ENCODE measurements around the gene ARGFX. TPM values are rescaled to one million over a fixed set of nuclear protein-coding genes. Genes with fewer than 3 reads are reported as not detected.

The ARGFX gene
- total RNA-seq (2022) (not detected in 2 replicates), Bru-seq, nascent RNA (not detected), BruChase-seq, experiment 1, labeled RNA remaining after a 6-hour chase (not detected), BruChase-seq, experiment 2, labeled RNA remaining after a 2-hour chase (percentile 6 among the genes with signal in this experiment)
- long read RNA-seq: 0 reads

DNA sequence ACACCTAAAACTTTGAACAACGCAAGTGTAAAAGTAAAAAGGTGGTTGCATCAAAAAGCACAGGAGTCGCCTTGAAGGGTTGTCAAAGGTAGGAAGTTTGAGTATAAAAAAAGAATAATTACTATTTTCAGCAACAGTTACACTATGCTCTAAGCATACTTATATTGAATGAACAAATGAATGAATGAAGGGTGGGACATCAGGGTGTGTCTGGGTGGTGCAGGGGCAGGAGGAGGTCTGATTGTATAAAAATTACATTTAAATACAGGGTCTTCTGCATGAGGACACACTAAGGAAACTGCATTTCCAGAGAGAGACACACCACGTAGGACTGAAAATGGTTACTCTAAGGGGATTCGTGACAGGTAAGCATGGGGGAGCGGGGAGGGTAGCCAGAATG, at the start of gene ARGFX:
Gene ARGFX, plus strand, starts transcription at position 301 of the 400 bp plus-strand sequence. CDS start 2,765 bp downstream, outside the sequence.
- no peaks in the 10 kb centered on the region for H3K27me3 Mint-ChIP-seq (ENCODE audit: insufficient read depth, unreplicated experiment)
- H3K27ac Mint-ChIP-seq (ENCODE audit: low read depth, unreplicated experiment): no peak within 1 kb of the TSS
- ChIA-PET CTCF (interaction anchor here (0.5 kb wide), 1 partner anchor 22 kb away, joined by 3 read pairs; no protein-coding TSS in a partner anchor), POLR2A (no interaction called here)
- H3K36me3 Mint-ChIP-seq (ENCODE audit: insufficient read depth, unreplicated experiment): peaks cover 5% of the 10 kb centered on the region
- intact Hi-C loops (cut with micrococcal nuclease): no loop called here
- no TSS peak for BruUV-seq (replicated peaks)
- no peak for DNase-seq (ENCODE audit: unreplicated experiment)
- TF ChIP-seq, protein P1, sequence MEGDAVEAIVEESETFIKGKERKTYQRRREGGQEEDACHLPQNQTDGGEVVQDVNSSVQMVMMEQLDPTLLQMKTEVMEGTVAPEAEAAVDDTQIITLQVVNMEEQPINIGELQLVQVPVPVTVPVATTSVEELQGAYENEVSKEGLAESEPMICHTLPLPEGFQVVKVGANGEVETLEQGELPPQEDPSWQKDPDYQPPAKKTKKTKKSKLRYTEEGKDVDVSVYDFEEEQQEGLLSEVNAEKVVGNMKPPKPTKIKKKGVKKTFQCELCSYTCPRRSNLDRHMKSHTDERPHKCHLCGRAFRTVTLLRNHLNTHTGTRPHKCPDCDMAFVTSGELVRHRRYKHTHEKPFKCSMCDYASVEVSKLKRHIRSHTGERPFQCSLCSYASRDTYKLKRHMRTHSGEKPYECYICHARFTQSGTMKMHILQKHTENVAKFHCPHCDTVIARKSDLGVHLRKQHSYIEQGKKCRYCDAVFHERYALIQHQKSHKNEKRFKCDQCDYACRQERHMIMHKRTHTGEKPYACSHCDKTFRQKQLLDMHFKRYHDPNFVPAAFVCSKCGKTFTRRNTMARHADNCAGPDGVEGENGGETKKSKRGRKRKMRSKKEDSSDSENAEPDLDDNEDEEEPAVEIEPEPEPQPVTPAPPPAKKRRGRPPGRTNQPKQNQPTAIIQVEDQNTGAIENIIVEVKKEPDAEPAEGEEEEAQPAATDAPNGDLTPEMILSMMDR (IDR thresholded peaks at IDR 0.05; ENCODE audit: unreplicated experiment): no peak
- no peaks in the 10 kb centered on the region for H3K9me3 Mint-ChIP-seq (ENCODE audit: unreplicated experiment)
- no peak within 1 kb of the TSS for H3K4me3 Mint-ChIP-seq (ENCODE audit: unreplicated experiment)
- H3K4me1 Mint-ChIP-seq (ENCODE audit: insufficient read depth, unreplicated experiment): peaks cover 5% of the 10 kb centered on the region

DNA sequence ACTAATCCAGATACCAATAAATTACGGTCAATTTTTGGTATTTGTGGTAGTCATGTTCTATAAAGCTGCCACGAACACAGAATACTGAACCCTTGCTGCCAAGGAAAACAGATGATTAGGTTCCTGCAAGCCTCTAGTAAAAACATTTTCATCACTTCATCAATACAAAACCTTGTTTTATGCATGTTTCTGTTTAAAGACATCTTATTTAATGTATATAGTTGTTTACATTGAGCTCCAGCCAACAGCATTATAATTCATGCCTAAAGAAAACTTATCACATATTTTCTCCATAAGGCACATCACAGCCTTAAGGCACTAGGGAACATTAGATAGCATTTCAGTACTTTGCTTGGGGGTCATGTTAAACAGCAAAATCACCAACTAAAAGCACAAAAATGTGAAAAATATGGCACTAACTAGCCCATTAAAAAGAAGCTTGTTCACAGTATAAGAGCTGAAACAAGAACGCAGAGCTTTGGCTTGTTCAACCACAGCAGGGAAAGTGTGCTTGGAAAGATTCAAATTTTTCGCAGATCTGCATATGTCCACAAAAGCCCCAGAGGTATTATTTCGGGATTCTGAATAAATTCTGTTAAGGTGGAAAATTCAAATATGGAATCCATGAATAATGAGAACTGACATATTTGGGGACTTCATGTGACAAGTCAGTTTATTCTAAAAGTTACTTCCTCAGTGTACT, 49.6 kb upstream of the ARGFX start:
- Mint-ChIP-seq H3K4me1 (ENCODE audit: insufficient read depth, unreplicated experiment) (no peaks in the 10 kb centered on the region), H3K9me3 (ENCODE audit: unreplicated experiment) (peaks cover 8% of the 10 kb centered on the region), H3K36me3 (ENCODE audit: insufficient read depth, unreplicated experiment) (peaks cover 14% of the 10 kb centered on the region), H3K27me3 (ENCODE audit: insufficient read depth, unreplicated experiment) (no peaks in the 10 kb centered on the region), H3K27ac (ENCODE audit: low read depth, unreplicated experiment) (peak overlapping the region; percentile 68), H3K4me3 (ENCODE audit: unreplicated experiment) (no peak overlapping the region)
- ChIA-PET CTCF (interaction anchor here (1.0 kb wide), 1 partner anchor 11 kb away, joined by 5 read pairs; no protein-coding TSS in a partner anchor), POLR2A (interaction anchor here (0.8 kb wide), 1 partner anchor 10 kb away, joined by 3 read pairs; no protein-coding TSS in a partner anchor)
- intact Hi-C loops (cut with micrococcal nuclease): no loop called here
- TF ChIP-seq, protein P1 (IDR thresholded peaks at IDR 0.05; ENCODE audit: unreplicated experiment): no peak
- DNase-seq (ENCODE audit: unreplicated experiment): no peak
- BruUV-seq (replicated peaks): no TSS peak

DNA sequence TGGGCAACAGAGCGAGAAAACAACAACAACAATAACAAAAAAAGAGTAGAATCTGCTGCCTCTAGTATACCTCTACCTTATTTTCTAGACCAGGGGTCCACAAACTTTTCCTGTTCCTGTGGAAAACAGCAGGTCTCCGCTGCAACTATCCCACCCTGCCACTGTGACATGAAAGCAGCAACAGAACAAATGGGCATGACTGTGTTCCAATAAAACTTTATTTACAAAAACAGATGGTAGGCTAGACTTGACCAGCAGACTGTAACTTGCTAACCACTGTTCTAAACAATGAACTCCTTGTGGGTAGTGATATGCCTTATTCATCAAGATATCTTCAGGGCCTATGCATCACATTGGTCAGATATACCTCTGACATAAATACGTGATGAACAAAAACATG, 47.2 kb upstream of the ARGFX start:
- no peak for DNase-seq (ENCODE audit: unreplicated experiment)
- Mint-ChIP-seq H3K4me1 (ENCODE audit: insufficient read depth, unreplicated experiment) (no peaks in the 10 kb centered on the region), H3K27ac (ENCODE audit: low read depth, unreplicated experiment) (no peak overlapping the region), H3K9me3 (ENCODE audit: unreplicated experiment) (peaks cover 7% of the 10 kb centered on the region), H3K4me3 (ENCODE audit: unreplicated experiment) (no peak overlapping the region), H3K27me3 (ENCODE audit: insufficient read depth, unreplicated experiment) (no peaks in the 10 kb centered on the region), H3K36me3 (ENCODE audit: insufficient read depth, unreplicated experiment) (peaks cover 14% of the 10 kb centered on the region)
- POLR2A ChIA-PET: no interaction called here
- TF ChIP-seq, protein P1 (IDR thresholded peaks at IDR 0.05; ENCODE audit: unreplicated experiment): no peak
- intact Hi-C loops (cut with micrococcal nuclease): no loop called here
- CTCF ChIA-PET: no interaction called here
- no TSS peak for BruUV-seq (replicated peaks)

GRCh38 chr3:121529308-121529707, 38.4 kb upstream of the ARGFX start:
- intact Hi-C loops (cut with micrococcal nuclease): no loop called here
- CTCF ChIA-PET: interaction anchor here (1.0 to 1.7 kb wide), 4 partner anchors 9 to 1111 kb away, joined by 4 to 11 read pairs (median 6); partner anchors contain the start of gene POLQ
- peaks cover 8% of the 10 kb centered on the region for H3K4me1 Mint-ChIP-seq (ENCODE audit: insufficient read depth, unreplicated experiment)
- POLR2A ChIA-PET: no interaction called here
- peaks cover 13% of the 10 kb centered on the region for H3K36me3 Mint-ChIP-seq (ENCODE audit: insufficient read depth, unreplicated experiment)
- no peaks in the 10 kb centered on the region for H3K9me3 Mint-ChIP-seq (ENCODE audit: unreplicated experiment)
- H3K4me3 Mint-ChIP-seq (ENCODE audit: unreplicated experiment): no peak overlapping the region
- H3K27me3 Mint-ChIP-seq (ENCODE audit: insufficient read depth, unreplicated experiment): no peaks in the 10 kb centered on the region
- BruUV-seq (replicated peaks): no TSS peak
- TF ChIP-seq, protein P1 (IDR thresholded peaks at IDR 0.05; ENCODE audit: unreplicated experiment): peak; percentile 28
- H3K27ac Mint-ChIP-seq (ENCODE audit: low read depth, unreplicated experiment): no peak overlapping the region
- DNase-seq (ENCODE audit: unreplicated experiment): no peak
